ENCODE results near the gene TYSND1.

The TYSND1 gene

GRCh38 chr10:70109064-70109729 is 37.3 kb downstream of the TYSND1 start:
- TF ChIP-seq TAF1 (IDR thresholded peaks at IDR 0.05; ENCODE audit: borderline replicate concordance, insufficient read depth, low read length), result no peak
- TF ChIP-seq SIN3A (IDR thresholded peaks at IDR 0.05; ENCODE audit: borderline replicate concordance, insufficient read depth, low read length), result no peak
- no peak for TF ChIP-seq FOXP2 (optimal IDR thresholded peaks at IDR 0.05; ENCODE audit: borderline replicate concordance, extremely low read depth, extremely low read length, insufficient read depth)
- TF ChIP-seq POLR2AphosphoS5 (IDR thresholded peaks at IDR 0.05; ENCODE audit: low read depth, low read length), result no peak
- no peak for TF ChIP-seq REST (IDR thresholded peaks at IDR 0.05; ENCODE audit: insufficient read depth in 1 of 2, low read depth in 2 of 2, low read length in 2 of 2)

DNA sequence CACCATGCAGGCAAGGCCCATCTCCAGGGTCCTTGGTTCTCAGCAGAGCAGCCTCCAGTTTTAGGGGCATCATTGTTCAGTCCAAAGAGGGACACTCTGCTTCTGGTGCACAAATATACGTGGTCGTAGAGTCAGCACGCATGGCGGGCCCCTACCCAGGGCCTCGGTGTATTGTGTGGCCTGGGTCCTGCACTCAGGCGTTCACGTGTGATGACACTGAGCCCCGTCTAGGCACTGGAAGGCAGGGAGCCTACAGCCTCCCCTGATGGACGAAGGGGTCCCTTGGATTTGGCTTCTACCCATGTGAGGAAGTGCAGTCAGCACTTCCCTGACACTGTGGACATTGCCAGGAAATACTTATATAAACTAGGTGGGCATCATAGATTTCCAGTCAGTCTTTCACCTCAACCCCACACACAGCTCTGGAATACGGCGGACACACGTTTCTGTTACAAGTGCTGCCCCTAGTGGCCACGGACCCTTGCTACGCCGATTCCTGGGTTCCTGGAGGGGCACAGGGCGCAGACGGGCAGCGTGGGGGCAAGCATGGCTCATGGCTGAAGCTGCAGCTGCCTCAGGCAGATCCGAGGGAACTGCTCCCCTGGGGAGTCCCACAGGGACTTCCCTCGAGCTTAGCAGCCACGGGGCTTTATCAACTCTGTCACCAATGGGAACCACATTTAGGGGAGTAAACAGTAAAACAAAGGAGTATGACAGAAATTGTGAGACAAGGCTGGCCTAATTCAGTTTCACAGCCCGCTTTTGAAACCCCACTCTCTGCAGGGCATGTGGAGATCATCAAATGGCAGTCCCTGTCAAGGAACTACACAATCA is 39.3 kb downstream of the TYSND1 start:
- TF ChIP-seq POLR2AphosphoS5 (IDR thresholded peaks at IDR 0.05; ENCODE audit: low read depth, low read length) (no peak), FOXP2 (optimal IDR thresholded peaks at IDR 0.05; ENCODE audit: borderline replicate concordance, extremely low read depth, extremely low read length, insufficient read depth) (no peak), TAF1 (IDR thresholded peaks at IDR 0.05; ENCODE audit: borderline replicate concordance, insufficient read depth, low read length) (no peak), REST (IDR thresholded peaks at IDR 0.05; ENCODE audit: insufficient read depth in 1 of 2, low read depth in 2 of 2, low read length in 2 of 2) (no peak), SIN3A (IDR thresholded peaks at IDR 0.05; ENCODE audit: borderline replicate concordance, insufficient read depth, low read length) (no peak)

DNA sequence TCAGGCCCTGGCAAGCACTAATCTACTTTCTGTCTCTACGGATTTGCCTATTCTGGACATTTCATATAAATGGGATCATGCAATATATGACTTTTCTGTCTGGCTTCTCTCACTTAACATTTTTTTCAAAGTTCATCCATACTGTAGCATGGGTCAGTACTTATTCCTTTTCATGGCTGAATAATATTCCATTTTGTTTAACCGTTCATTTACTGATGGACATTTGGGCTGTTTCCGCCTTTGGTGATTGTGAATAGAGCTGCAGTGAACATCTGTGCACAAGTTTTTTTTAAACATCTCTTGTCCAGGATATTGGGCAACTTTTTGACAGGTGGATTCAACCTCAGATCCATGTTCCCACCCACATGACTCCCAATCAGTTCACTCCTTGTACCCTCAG is 44.8 kb downstream of the TYSND1 start:
- TF ChIP-seq FOXP2 (optimal IDR thresholded peaks at IDR 0.05; ENCODE audit: borderline replicate concordance, extremely low read depth, extremely low read length, insufficient read depth) (no peak), TAF1 (IDR thresholded peaks at IDR 0.05; ENCODE audit: borderline replicate concordance, insufficient read depth, low read length) (no peak), REST (IDR thresholded peaks at IDR 0.05; ENCODE audit: insufficient read depth in 1 of 2, low read depth in 2 of 2, low read length in 2 of 2) (no peak), POLR2AphosphoS5 (IDR thresholded peaks at IDR 0.05; ENCODE audit: low read depth, low read length) (no peak), SIN3A (IDR thresholded peaks at IDR 0.05; ENCODE audit: borderline replicate concordance, insufficient read depth, low read length) (no peak)

DNA sequence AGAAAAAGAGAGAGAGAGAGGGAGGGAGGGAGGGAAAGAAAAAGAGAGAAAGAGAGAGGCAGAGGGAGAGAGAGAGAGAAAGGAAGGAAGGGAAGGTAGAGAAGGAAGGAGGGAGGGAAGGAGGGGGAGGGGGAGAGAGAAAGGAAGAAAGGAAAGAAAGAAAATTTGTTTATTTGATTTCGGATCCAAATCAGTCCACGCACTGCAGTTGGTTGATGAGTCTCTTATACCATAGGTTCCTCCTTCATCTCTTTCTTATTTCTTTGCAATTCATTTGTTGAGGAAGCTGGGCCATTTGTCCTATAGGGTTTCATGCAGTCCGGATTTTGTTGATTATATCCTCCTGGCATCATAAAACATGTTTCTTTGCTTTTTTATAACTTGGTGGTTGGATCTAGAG is 48.2 kb downstream of the TYSND1 start:
- TF ChIP-seq POLR2AphosphoS5 (IDR thresholded peaks at IDR 0.05; ENCODE audit: low read depth, low read length), result no peak
- no peak for TF ChIP-seq SIN3A (IDR thresholded peaks at IDR 0.05; ENCODE audit: borderline replicate concordance, insufficient read depth, low read length)
- no peak for TF ChIP-seq TAF1 (IDR thresholded peaks at IDR 0.05; ENCODE audit: borderline replicate concordance, insufficient read depth, low read length)
- no peak for TF ChIP-seq FOXP2 (optimal IDR thresholded peaks at IDR 0.05; ENCODE audit: borderline replicate concordance, extremely low read depth, extremely low read length, insufficient read depth)
- no peak for TF ChIP-seq REST (IDR thresholded peaks at IDR 0.05; ENCODE audit: insufficient read depth in 1 of 2, low read depth in 2 of 2, low read length in 2 of 2)
